ENCODE results near the gene WDR88. TPM values are rescaled to one million over a fixed set of nuclear protein-coding genes. Genes with fewer than 3 reads are reported as not detected.

WDR88 gene
- total RNA-seq, 4 donors from 2014 or later = not detected

DNA sequence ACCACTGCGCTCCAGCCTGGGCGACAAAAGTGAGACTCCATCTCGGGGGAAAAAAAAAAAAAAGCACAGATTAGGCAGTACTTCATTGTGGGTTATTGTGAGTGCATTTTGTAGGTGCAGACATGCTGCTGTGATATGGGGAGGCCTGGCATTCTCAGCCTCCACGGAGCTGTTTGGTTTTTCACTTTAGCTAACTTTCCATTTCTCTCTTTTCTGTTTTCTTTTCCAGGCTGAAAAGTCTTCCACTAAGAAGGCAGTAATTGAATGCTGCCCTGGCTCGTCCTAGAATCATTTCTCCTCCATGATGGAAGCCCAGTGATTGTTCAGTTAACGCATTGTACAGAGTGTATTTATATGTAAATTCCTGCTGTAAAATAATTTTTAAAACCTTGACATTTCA lies 2.0 kb upstream of the WDR88 start:
- Histone ChIP-seq H3K9me3 (no peaks in the 10 kb centered on the region), H3K36me3 (peaks cover 16 to 20% of the 10 kb centered on the region in 2 donors), H3K27ac (no peak overlapping the region), H3K4me1 (no peaks in the 10 kb centered on the region), H3K4me3 (replicated peaks in 1 of 3) (no peak overlapping the region), H3K27me3 (peaks cover 5% of the 10 kb centered on the region)
- WGBS, 2 donors = 87 to 92% methylated on average over 6 of the region's 6 CpGs
- intact Hi-C loops (cut with DNase I) = no loop called here
- no peak for DNase-seq
- TF ChIP-seq, protein P1, sequence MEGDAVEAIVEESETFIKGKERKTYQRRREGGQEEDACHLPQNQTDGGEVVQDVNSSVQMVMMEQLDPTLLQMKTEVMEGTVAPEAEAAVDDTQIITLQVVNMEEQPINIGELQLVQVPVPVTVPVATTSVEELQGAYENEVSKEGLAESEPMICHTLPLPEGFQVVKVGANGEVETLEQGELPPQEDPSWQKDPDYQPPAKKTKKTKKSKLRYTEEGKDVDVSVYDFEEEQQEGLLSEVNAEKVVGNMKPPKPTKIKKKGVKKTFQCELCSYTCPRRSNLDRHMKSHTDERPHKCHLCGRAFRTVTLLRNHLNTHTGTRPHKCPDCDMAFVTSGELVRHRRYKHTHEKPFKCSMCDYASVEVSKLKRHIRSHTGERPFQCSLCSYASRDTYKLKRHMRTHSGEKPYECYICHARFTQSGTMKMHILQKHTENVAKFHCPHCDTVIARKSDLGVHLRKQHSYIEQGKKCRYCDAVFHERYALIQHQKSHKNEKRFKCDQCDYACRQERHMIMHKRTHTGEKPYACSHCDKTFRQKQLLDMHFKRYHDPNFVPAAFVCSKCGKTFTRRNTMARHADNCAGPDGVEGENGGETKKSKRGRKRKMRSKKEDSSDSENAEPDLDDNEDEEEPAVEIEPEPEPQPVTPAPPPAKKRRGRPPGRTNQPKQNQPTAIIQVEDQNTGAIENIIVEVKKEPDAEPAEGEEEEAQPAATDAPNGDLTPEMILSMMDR (IDR thresholded peaks at IDR 0.05) = no peak
- no peak for TF ChIP-seq POLR2A (IDR thresholded peaks at IDR 0.05)

DNA sequence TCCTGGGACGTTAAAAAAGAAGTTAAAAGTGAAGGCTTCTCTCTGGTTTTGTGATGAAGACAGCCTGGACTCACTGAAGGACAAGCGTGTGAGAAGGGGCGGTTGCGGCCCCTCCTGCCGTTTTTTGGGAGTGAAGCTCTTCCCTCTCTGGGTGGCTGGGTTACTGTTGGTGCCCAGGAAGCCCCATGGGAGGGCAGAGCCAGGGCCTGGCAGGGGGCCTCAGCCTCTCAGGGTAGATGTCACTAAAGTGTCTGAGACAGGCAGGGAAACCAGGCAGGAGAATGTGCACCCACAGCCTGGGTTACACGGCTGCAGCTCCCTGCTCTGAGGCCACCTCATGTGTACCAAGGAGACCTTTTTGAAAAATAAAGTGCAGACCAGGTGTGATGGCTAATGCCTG lies 1.5 kb upstream of the WDR88 start:
- no peak overlapping the region for H3K4me3 ChIP-seq (replicated peaks in 1 of 3)
- no peak for TF ChIP-seq POLR2A (IDR thresholded peaks at IDR 0.05)
- TF ChIP-seq, protein P1 (IDR thresholded peaks at IDR 0.05) = no peak
- no peak for DNase-seq
- WGBS, 2 donors = 90 to 91% methylated on average over 6 of the region's 6 CpGs
- H3K27ac ChIP-seq = no peak overlapping the region
- no peaks in the 10 kb centered on the region for H3K9me3 ChIP-seq
- H3K36me3 ChIP-seq = peaks cover 16 to 20% of the 10 kb centered on the region in 2 donors
- intact Hi-C loops (cut with DNase I) = no loop called here
- H3K4me1 ChIP-seq = no peaks in the 10 kb centered on the region
- peaks cover 5% of the 10 kb centered on the region for H3K27me3 ChIP-seq

DNA sequence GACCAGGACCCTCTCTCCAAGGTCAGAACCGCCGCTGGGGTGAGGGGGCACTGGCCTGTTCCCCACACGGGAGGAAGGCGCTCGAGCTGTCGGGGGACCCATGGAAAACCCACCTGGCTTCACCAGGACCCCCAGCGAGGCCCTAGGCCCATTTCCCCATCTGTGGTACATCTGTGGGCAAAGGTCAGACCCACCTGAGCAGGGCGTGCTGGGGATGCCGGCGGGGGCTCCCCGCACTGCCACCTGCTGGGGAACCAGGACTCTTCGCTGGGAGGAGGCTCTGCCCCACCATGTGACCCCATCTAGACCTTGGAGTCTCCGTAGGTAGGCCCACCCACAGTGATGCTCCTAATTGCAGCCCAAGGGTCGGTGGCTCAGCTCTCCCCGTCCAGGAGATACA lies 511 bp downstream of the WDR88 start:
- H3K27me3 ChIP-seq = peaks cover 5% of the 10 kb centered on the region
- H3K27ac ChIP-seq = no peak overlapping the region
- DNase-seq = no peak
- TF ChIP-seq, protein P1 (IDR thresholded peaks at IDR 0.05) = no peak
- TF ChIP-seq POLR2A (IDR thresholded peaks at IDR 0.05) = no peak
- intact Hi-C loops (cut with DNase I) = no loop called here
- no peaks in the 10 kb centered on the region for H3K9me3 ChIP-seq
- WGBS, 2 donors = 88 to 89% methylated on average over 4 to 9 of the region's 15 CpGs
- no peaks in the 10 kb centered on the region for H3K4me1 ChIP-seq
- no peak overlapping the region for H3K4me3 ChIP-seq (replicated peaks in 1 of 3)
- H3K36me3 ChIP-seq = peaks cover 16 to 20% of the 10 kb centered on the region in 2 donors

DNA sequence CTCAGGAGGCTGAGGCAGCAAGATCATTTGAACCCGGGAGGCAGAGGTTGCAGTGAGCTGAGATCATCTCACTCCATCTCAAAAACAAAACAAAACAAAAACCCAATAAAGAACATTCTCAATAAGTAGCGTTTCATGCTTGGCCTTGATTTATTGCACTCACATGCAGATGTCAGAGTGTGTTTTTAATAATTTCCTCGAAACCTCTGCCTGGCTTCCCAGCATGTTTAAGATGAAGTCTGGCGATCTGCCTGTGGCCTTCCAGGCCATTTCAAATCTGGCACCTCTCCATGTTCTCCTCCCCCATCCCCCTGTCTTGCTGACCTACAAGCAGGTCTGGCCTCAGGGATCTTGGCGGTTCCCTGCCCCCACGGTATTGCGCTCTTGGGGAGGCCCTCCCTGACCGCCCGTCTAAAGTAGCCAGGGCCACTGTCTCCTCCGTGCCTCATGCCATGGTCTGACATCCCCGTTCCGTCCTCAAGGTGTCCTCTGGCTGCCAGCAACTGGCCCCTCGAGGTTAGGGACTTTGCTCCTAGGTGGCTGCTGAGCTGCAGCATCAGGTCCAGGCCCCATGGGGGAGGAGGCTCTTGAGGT lies 1.6 kb downstream of the WDR88 start:
- H3K4me1 ChIP-seq = no peaks in the 10 kb centered on the region
- peaks cover 5% of the 10 kb centered on the region for H3K27me3 ChIP-seq
- TF ChIP-seq, protein P1 (IDR thresholded peaks at IDR 0.05) = no peak
- no peak for TF ChIP-seq POLR2A (IDR thresholded peaks at IDR 0.05)
- no peak overlapping the region for H3K4me3 ChIP-seq (replicated peaks in 1 of 3)
- H3K27ac ChIP-seq = no peak overlapping the region
- intact Hi-C loops (cut with DNase I) = no loop called here
- peaks cover 14% of the 10 kb centered on the region in 2 donors for H3K36me3 ChIP-seq
- 48 to 56% methylated on average over 4 to 13 of the region's 13 CpGs for WGBS, 2 donors
- no peaks in the 10 kb centered on the region for H3K9me3 ChIP-seq
- DNase-seq = peak; percentile 5 to 9

DNA sequence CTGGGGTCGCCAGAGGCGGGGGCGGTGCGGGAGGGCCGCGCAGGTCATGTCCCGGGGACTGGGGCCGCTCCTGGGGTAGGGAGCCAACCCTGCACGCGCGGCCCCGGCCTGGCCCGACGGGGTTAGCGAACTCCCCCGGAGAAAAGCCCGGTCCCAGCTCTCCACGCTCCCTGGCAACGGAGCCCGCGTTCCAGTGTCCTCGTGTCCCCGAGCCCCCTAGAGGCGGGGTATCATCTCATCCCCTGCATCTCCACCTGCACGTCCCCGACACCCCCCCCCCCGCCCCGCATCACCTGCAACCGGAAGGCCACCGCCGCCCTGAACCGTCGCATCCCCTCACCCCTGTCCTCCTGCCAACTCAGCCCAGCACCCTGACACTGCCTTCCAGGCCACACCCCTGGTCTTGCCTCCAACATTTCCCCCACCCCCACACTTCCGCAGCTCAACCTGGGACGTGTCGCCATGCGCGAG lies 2.7 kb downstream of the WDR88 start:
- no peak for DNase-seq
- Histone ChIP-seq H3K4me1 (no peaks in the 10 kb centered on the region), H3K27me3 (peaks cover 5% of the 10 kb centered on the region), H3K4me3 (replicated peaks in 1 of 3) (no peak overlapping the region), H3K36me3 (peaks cover 5 to 8% of the 10 kb centered on the region in 2 donors), H3K9me3 (no peaks in the 10 kb centered on the region), H3K27ac (no peak overlapping the region)
- intact Hi-C loops (cut with DNase I) = no loop called here
- WGBS, 2 donors = 13 to 14% methylated on average over 26 to 31 of the region's 38 CpGs
- TF ChIP-seq, protein P1 (IDR thresholded peaks at IDR 0.05) = no peak
- TF ChIP-seq POLR2A (IDR thresholded peaks at IDR 0.05) = no peak
